Bronchial epithelial cell (primary cell): ENCODE measurements around the gene ITIH3. TPM values are rescaled to one million over a fixed set of nuclear protein-coding genes. Genes with fewer than 3 reads are reported as not detected.

Experiments
- DNase-seq: peaks from one replicate; pipeline ENCODE4 v3.0.0-alpha.2; 2010; ENCODE audit warnings: low read depth
- FAIRE-seq: peaks from 2 replicates; lab custom pipeline; 2011; peaks lifted over from hg19 to GRCh38; lab: Jason Lieb, UNC
- H3K27me3 ChIP-seq: 2 replicates; pipeline ENCODE4 v1.5.1; 2011; ENCODE audit warnings: low read length; ENCODE audit not compliant: control insufficient read depth, insufficient read depth
- H3K36me3 ChIP-seq: 2 replicates; pipeline ENCODE4 v1.5.1; 2011; ENCODE audit warnings: low read length; ENCODE audit not compliant: control insufficient read depth, insufficient read depth
- H3K4me3 ChIP-seq: 2 replicates; pipeline ENCODE4 v1.5.1; 2011; ENCODE audit warnings: mild to moderate bottlenecking, low read depth, low read length, control low read depth
- total RNA-seq: library from RNA; depleted of rRNA; stranded (reverse); fragments of >200 nt; gene quantifications from 2 replicates; pipeline ENCODE4 v1.2.1, GENCODE V29; 2014
- TF ChIP-seq, protein P1 (sequence below): IDR thresholded peaks from 2 replicates; pipeline ENCODE4 v1.5.1; 2011; ENCODE audit warnings: mild to moderate bottlenecking, moderate library complexity, low read length, control low read depth, inconsistent platforms; ENCODE audit not compliant: insufficient read depth, severe bottlenecking

ITIH3 gene
- total RNA-seq, 1 donor from 2014 or later = not detected

DNA sequence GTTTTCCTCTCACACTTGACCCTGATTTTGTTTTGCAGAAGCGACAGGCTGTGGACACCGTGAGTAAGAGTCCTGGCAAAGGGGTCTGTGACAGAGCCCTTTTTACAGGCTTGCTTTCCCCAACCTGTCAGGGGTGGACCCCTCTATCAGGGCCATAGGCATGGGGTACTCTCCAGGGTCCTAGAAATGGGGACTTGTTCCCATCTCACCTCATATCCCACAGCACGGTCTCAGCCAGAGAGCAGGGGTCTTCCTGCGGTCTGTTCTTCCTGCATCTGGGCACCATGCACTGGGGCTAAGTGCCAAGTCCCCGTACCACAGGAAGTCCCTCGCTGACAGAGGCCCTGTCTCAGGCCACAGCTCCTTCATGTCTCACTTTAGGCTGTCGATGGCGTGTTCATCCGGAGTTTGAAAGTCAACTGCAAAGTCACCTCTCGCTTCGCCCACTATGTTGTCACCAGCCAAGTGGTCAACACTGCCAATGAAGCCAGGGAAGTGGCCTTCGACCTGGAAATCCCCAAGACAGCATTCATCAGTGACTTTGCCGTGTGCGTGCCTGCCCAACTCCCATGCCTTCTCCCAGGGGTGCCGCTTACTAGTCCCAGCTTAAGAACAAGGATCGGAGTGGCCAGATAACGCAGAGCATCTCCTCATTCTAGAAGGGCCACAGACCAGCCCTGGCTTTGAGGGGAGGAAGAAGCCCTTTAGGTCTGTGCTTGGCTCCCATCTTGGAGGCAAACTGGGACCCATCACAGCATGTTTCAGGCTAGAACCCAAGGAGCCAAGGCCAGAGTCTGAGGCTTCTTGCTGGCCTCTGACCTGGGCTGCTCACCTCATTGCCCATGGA, 16.4 kb upstream of the ITIH3 start:
- no peak overlapping the region for H3K4me3 ChIP-seq
- no peaks in the 10 kb centered on the region for H3K36me3 ChIP-seq
- H3K27me3 ChIP-seq = peaks cover 5% of the 10 kb centered on the region
- FAIRE-seq (peak; percentile 81), DNase-seq (no peak)
- TF ChIP-seq, protein P1, sequence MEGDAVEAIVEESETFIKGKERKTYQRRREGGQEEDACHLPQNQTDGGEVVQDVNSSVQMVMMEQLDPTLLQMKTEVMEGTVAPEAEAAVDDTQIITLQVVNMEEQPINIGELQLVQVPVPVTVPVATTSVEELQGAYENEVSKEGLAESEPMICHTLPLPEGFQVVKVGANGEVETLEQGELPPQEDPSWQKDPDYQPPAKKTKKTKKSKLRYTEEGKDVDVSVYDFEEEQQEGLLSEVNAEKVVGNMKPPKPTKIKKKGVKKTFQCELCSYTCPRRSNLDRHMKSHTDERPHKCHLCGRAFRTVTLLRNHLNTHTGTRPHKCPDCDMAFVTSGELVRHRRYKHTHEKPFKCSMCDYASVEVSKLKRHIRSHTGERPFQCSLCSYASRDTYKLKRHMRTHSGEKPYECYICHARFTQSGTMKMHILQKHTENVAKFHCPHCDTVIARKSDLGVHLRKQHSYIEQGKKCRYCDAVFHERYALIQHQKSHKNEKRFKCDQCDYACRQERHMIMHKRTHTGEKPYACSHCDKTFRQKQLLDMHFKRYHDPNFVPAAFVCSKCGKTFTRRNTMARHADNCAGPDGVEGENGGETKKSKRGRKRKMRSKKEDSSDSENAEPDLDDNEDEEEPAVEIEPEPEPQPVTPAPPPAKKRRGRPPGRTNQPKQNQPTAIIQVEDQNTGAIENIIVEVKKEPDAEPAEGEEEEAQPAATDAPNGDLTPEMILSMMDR = no peak

DNA sequence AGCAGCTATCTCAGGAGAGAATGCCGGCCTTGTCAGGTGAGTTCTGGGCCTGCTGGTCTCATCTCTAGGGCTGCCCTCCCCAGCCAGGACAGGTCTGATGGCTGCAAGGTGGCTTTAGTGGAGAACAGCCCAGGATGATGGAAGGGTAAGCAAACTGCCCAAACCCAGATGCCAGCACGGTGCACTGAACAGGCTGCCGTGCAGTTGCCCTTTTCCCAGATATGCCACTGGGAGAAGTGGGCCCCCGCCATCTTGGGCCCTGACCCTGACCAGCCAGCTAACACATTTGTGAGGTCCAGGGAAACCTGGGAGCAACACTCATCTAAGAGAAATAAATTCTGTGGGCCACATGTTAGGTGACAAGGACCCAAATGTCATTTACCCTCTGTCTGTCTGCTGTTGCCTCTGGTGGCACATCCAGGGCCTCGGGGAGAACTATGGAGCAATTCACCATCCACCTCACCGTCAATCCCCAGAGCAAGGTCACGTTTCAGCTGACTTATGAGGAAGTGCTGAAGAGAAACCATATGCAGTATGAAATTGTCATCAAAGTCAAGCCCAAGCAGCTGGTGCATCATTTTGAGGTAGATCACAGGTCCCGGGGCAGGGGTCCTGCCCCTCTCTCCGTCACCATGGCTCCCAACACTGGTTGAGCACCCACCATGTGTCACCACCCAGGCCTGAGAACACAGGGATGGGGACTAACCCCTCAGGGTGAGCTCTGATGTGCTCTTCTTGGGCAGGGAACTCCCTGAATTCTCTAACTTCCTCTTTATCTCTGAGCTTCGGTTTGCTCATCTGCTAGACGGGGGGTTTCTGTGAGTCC, 15.4 kb upstream of the ITIH3 start:
- Histone ChIP-seq H3K27me3 (peaks cover 7% of the 10 kb centered on the region), H3K4me3 (no peak overlapping the region), H3K36me3 (no peaks in the 10 kb centered on the region)
- TF ChIP-seq, protein P1 = no peak
- DNase-seq (no peak), FAIRE-seq (peak; percentile 23)

DNA sequence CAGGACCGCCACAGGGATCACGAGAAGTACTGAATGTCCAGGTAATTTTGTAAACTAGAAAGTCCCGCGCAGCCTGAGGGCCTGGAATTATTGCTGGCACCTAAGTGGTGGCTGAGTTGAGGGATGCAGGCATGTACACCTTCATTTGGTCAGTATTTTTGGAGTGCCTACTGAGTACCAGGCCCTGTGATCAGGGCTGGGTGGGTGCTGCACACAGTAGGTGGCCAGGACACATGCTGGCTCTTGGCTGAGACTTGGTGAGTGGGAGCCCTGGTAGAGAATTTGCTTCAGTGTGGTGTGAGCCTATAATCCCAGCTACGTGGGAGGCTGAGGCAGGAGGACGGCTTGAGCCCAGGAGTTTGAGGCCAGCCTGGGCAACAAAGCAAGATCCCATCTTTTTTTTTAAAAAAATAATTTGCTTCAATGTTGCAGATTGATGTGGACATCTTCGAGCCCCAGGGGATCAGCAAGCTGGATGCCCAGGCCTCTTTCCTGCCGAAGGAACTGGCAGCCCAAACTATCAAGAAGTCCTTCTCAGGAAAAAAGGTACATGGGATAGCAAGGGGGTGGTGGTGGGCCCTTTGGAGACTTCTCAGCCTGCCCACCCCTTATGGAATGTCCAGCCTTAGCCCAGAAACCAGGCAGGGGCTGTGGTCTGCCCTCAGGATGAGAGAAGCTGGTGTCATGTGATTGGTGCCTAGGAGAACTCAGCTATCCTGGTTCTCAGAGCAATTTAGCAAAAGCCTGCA, 14.6 kb upstream of the ITIH3 start:
- Histone ChIP-seq H3K4me3 (no peak overlapping the region), H3K27me3 (peaks cover 7% of the 10 kb centered on the region), H3K36me3 (no peaks in the 10 kb centered on the region)
- FAIRE-seq (no peak), DNase-seq (no peak)
- TF ChIP-seq, protein P1 = no peak

DNA sequence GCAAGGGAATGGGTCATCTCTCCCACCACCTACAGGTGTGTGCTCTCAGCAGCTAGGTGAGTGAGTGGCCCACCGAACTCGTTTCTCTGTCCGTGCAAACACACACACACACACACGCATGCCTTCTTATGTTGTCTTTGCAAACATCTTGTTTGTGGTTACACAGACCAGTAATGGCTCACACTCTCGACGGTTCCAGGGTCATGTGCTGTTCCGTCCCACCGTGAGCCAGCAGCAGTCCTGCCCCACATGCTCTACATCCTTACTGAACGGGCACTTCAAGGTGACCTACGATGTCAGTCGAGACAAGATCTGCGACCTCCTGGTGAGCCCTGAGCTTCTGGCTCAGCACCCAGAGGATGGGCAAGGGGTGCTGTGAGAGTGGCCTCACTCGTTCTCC, 12.9 kb upstream of the ITIH3 start:
- DNase-seq = no peak
- H3K36me3 ChIP-seq = no peaks in the 10 kb centered on the region
- H3K27me3 ChIP-seq = peaks cover 7% of the 10 kb centered on the region
- TF ChIP-seq, protein P1 = no peak
- FAIRE-seq = peak; percentile 73
- no peak overlapping the region for H3K4me3 ChIP-seq

DNA sequence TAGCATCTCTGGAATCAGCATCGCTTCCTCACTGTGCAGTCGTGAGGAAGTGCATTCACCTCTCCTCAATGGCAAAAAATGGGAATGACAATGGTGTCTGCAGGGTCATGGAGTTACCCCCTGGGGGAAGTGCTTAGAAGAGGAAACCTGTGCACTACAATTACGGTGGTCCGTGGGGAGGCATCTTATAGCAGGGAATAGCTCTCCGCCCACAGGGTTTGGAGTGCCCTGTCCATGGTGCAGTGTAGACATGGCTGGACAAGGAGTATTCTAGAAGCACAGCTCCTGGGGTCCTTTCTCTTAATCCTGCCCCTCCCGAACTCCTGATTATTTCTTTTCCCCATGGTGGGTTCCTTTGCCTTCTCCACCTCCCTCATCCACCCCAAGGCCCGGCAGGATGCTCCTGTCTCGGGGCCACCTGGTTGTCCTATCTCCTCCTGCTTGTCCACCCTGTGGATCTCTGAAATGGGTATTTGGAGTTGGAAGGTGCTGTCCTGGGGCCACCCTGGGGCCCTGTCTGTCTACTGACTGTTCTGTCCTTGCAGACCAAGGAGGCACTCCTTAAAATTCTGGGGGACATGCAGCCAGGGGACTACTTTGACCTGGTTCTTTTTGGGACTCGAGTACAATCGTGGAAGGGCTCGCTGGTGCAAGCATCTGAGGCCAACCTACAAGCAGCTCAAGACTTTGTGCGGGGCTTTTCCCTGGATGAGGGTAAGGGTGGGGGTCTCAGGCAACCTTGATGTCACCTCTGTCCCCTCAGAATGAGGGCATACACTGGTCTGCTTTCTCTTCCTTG, 12.0 kb upstream of the ITIH3 start:
- Histone ChIP-seq H3K36me3 (no peaks in the 10 kb centered on the region), H3K4me3 (no peak overlapping the region), H3K27me3 (peaks cover 8% of the 10 kb centered on the region)
- no peak for DNase-seq
- no peak for FAIRE-seq
- TF ChIP-seq, protein P1 = no peak
